K562 (cell line): ENCODE results near the gene PRDX3. TPM values are rescaled to one million over a fixed set of nuclear protein-coding genes. Genes with fewer than 3 reads are reported as not detected.

ENCODE experiments used
- ATAC-seq: fragments of 200-7000 bp; cut with Tn5 transposase; 3 replicates; pipeline ENCODE4 v1.9.1; 2020; ENCODE audit warnings: moderate library complexity
- BruUV-seq: library from RNA; stranded (reverse); fragments of 400-500 nt; replicated peaks from 2 replicates; lab custom pipeline; 2021; lab: Mats Ljungman, UMichigan
- CTCF ChIA-PET: fragments of 300-600 bp; formaldehyde crosslinking; extraction: SDS; loops from one replicate; lab custom pipeline; 2021; ENCODE audit warnings: low intra/inter-chr PET ratio; lab: Yijun Ruan, JAX
- POLR2A ChIA-PET: fragments of 300-600, 350-650 bp; sonication (Branson Sonifier 250); formaldehyde crosslinking; extraction: SDS; loops from one replicate; lab custom pipeline; 2021; ENCODE audit warnings: antibody characterized with exemption, inconsistent platforms; lab: Yijun Ruan, JAX
- DNase-seq, 4 experiments: peaks; one replicate each; pipeline versions ENCODE4 v3.0.0 to v3.0.0-alpha.2; 2011 to 2018; ENCODE audit warnings: low spot score in 3 of 4, mixed read lengths in 3 of 4; ENCODE audit errors: extremely low read depth in 1 of 4
- FAIRE-seq: peaks from 2 replicates; lab custom pipeline; 2011; peaks lifted over from hg19 to GRCh38; lab: Jason Lieb, UNC
- H2AFZ ChIP-seq: 2 replicates; pipeline ENCODE4 v1.6.0; 2011; ENCODE audit warnings: low read depth, low read length, control low read depth, inconsistent platforms
- H3K27ac ChIP-seq: fragments of 200-600 bp; 3 replicates; pipeline ENCODE4 v1.8.0; 2011; ENCODE audit warnings: low read depth, mild to moderate bottlenecking, control low read depth, inconsistent platforms, low read length, moderate library complexity, mixed read lengths; ENCODE audit errors: extremely low read depth
- H3K27me3 ChIP-seq, 2 experiments: fragments of 300-600 bp in 1 of 2; 2 replicates in 1 of 2; 3 replicates in 1 of 2; pipeline versions ENCODE4 v1.6.0 to v1.8.0; 2011; ENCODE audit warnings: inconsistent platforms in 2 of 2, low read length in 2 of 2, mild to moderate bottlenecking in 1 of 2, mixed read lengths in 1 of 2, moderate library complexity in 1 of 2; ENCODE audit not compliant: control insufficient read depth in 2 of 2, insufficient read depth in 2 of 2
- H3K36me3 ChIP-seq: fragments of 300-600 bp; 3 replicates; pipeline ENCODE4 v1.8.0; 2011; ENCODE audit warnings: mild to moderate bottlenecking, low read length, inconsistent platforms; ENCODE audit not compliant: control insufficient read depth, insufficient read depth
- H3K4me1 ChIP-seq, 2 experiments: fragments of 200-600 bp in 1 of 2; replicated peaks in 1 of 2; 2 replicates in 1 of 2; 3 replicates in 1 of 2; pipeline versions ENCODE4 v1.5.1 to v1.8.0; 2011; ENCODE audit warnings: inconsistent platforms in 2 of 2, low read length in 2 of 2, mild to moderate bottlenecking in 1 of 2, mixed read lengths in 1 of 2, moderate library complexity in 1 of 2; ENCODE audit not compliant: control insufficient read depth in 2 of 2, insufficient read depth in 2 of 2
- H3K4me2 ChIP-seq: 2 replicates; pipeline ENCODE4 v1.6.1; 2011; ENCODE audit warnings: low read length, control low read depth, inconsistent platforms, mixed read lengths; ENCODE audit not compliant: insufficient read depth
- H3K4me3 ChIP-seq: fragments of 200-600 bp; sonication (generic), shearing (Covaris generic); 2 replicates; pipeline ENCODE4 v1.5.1; 2016; ENCODE audit warnings: control low read depth, inconsistent platforms
- H3K79me2 ChIP-seq: fragments of 200-600 bp; 3 replicates; pipeline ENCODE4 v1.8.0; 2011; ENCODE audit warnings: low read length, inconsistent platforms; ENCODE audit not compliant: control insufficient read depth, insufficient read depth
- H3K9ac ChIP-seq, 2 experiments: 2 replicates each; pipeline versions ENCODE4 v1.6.0 to v1.6.1; 2011; ENCODE audit warnings: low read depth in 2 of 2, low read length in 2 of 2, control low read depth in 1 of 2, inconsistent platforms in 1 of 2, mild to moderate bottlenecking in 1 of 2, mixed read lengths in 1 of 2; ENCODE audit not compliant: insufficient read depth in 1 of 2
- H3K9me1 ChIP-seq: one replicate; pipeline ENCODE4 v1.6.0; 2011; ENCODE audit warnings: inconsistent platforms, mild to moderate bottlenecking, low read length, moderate library complexity; ENCODE audit not compliant: control insufficient read depth, insufficient read depth
- H3K9me3 ChIP-seq: replicated peaks from 2 replicates; pipeline ENCODE4 v1.5.1; 2011; ENCODE audit warnings: low read depth, low read length, inconsistent platforms; ENCODE audit not compliant: control insufficient read depth, insufficient read depth
- H4K20me1 ChIP-seq: replicated peaks from 2 replicates; pipeline ENCODE4 v1.6.1; 2011; ENCODE audit warnings: low read length, inconsistent platforms, mixed read lengths; ENCODE audit not compliant: control insufficient read depth, insufficient read depth
- CHD2 ChIP-seq: IDR thresholded peaks from 2 replicates; pipeline ENCODE4 v1.6.1; 2011; ENCODE audit warnings: low read depth, low read length
- RREB1 ChIP-seq: fragments of 250-450 bp; sonication (Bioruptor Pico); IDR thresholded peaks from 2 replicates; pipeline ENCODE4 v1.4.0; 2020
- SIN3B ChIP-seq: fragments of 450-650 bp; IDR thresholded peaks from 2 replicates; pipeline ENCODE4 v1.6.1; 2017; ENCODE audit warnings: low read depth, mild to moderate bottlenecking, moderate library complexity
- ZBTB7A ChIP-seq: IDR thresholded peaks from 2 replicates; pipeline ENCODE4 v1.6.1; 2011; ENCODE audit warnings: low read depth, mild to moderate bottlenecking, low read length, moderate library complexity, borderline replicate concordance; ENCODE audit not compliant: control insufficient read depth
- ZEB2 ChIP-seq: fragments of 450-650 bp; IDR thresholded peaks from 2 replicates; pipeline ENCODE4 v1.6.1; 2016
- ZNF764 ChIP-seq: fragments of 250-450 bp; sonication (Bioruptor Pico); IDR thresholded peaks from 2 replicates; pipeline ENCODE4 v1.4.0; 2020; ENCODE audit warnings: low read depth, mild to moderate bottlenecking, moderate library complexity
- WGBS: fragments of 100-300 bp; shearing (Covaris generic); methylation state at CpG from one replicate; pipeline ENCODE4 v1.1.6; 2016; ENCODE audit warnings: low coverage, mixed read lengths; ENCODE audit not compliant: insufficient coverage; ENCODE audit errors: missing lambda C conversion rate; 5-methylcytosine and 5-hydroxymethylcytosine counted together
- in situ Hi-C: fragments of 300-500 bp; cut with MboI; formaldehyde crosslinking; loops from 4 replicates; pipeline ENCODE4 v1.15.0; 2018; ENCODE audit warnings: inconsistent platforms, mixed read lengths
- intact Hi-C: fragments of 100-400 bp; cut with micrococcal nuclease; formaldehyde crosslinking; loops from 2 replicates; pipeline ENCODE4 v1.14.2; 2022
- polyA plus RNA-seq, 8 experiments: library from polyadenylated mRNA; depleted of rRNA in 4 of 8; stranded (reverse) in 5 of 8; unstranded in 3 of 8; fragments of >200 nt; fragmentation: Nextera tagmentation in 2 of 8; fragmentation: Illumina TruSeq in 1 of 8; extraction: Ambion mirVana in 2 of 8; extraction: Trizol in 1 of 8; gene quantifications; 2 replicates each; pipeline versions ENCODE4 v1.2.1 to v1.2.3, GENCODE V29; 2011 to 2014; ENCODE audit warnings: inconsistent platforms in 1 of 8, missing spikeins in 1 of 8
- total RNA-seq, 7 experiments: library from RNA; depleted of rRNA in 6 of 7; stranded (reverse); fragments of >200 nt in 6 of 7; fragmentation: Illumina TruSeq in 2 of 7; extraction: Trizol in 2 of 7; gene quantifications; 2 replicates each; pipeline versions ENCODE4 v1.2.1 to v1.2.3, GENCODE V29; 2011 to 2021; ENCODE audit warnings: low replicate concordance in 1 of 7

The PRDX3 gene
- total and polyA plus RNA-seq, 9 of the 15 experiments (the other 6 are each of a cell fraction or from before 2014, with no cell fraction given) = 122 to 994 (median 173) TPM

- no peak for TF ChIP-seq SIN3B
These were observed 32.0 kb upstream of the PRDX3 start (continued) for GRCh38 chr10:119210633-119211032.

DNA sequence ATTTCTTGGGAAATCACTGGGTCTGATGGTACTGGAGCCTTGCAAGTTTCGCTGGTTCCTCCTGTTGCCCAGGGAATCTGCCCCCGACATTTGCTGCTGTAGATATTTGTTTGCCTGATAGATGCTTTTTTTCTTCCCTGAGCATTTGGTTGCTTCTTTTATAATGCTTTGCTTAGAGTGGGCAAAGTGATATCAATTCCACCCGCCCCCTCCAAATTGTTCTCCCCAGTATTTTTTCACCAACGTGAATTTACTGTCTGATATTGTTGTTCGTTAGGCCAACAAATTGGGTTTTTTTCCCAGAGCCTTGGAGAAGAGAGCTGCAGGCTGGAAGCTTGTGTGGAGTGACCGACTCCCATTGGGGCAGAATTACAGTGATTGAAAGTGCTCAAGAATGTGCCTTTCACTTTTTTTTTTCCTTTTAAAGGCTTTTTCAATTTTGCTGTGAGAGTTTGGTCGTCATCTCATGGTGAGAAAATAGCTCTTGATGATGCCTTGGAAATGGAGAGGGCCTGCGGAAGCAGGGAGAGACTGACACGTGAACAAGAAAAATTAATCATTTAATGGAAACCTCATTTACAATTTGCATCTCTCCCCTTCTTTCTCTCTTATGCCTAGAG is 31.2 kb upstream of the PRDX3 start:
- BruUV-seq = no TSS peak
- ChIA-PET CTCF (no interaction called here), POLR2A (interaction anchor here (0.6 kb wide), 1 partner anchor 114 kb away, joined by 3 read pairs; no protein-coding TSS in a partner anchor)
- H3K9me1 ChIP-seq = no peaks in the 10 kb centered on the region
- no peaks in the 10 kb centered on the region for H3K36me3 ChIP-seq
- FAIRE-seq (no peak), ATAC-seq (no peak), DNase-seq (no peak)
- H3K27me3 ChIP-seq = no peaks in the 10 kb centered on the region
- in situ Hi-C loops (no loop called here), intact Hi-C loops (loop anchor here (5.0 kb wide), 1 partner anchor 332 kb away; the partner anchor contains the start of gene RGS10)
- H4K20me1 ChIP-seq = no peaks in the 10 kb centered on the region
- no peaks in the 10 kb centered on the region for H3K9me3 ChIP-seq
- H2AFZ ChIP-seq = 0 out of 2 replicates have a peak overlapping the region, but pooled peaks have one; percentile 51
- peaks cover 8 to 21% of the 10 kb centered on the region in 2 experiments for H3K4me1 ChIP-seq
- no peak overlapping the region for H3K4me3 ChIP-seq
- WGBS = 33% methylated on average over 9 of the region's 9 CpGs
- H3K27ac ChIP-seq = no peak overlapping the region
- TF ChIP-seq ZNF764 (no peak), ZBTB7A (no peak), RREB1 (CRISPR knock-in tag) (no peak), CHD2 (no peak), ZEB2 (no peak)
- no peak overlapping the region for H3K4me2 ChIP-seq
- no peak overlapping the region; a peak in 1 of 4 replicates for H3K9ac ChIP-seq
- no peaks in the 10 kb centered on the region for H3K79me2 ChIP-seq
